CD4-positive, alpha-beta T cell treated with Interleukin-21 for 1 hour (primary cell): ENCODE measurements around the gene NACC2.
"Not testable (repeated sequence)": the region's sequence is repeated elsewhere in the genome, so short reads cannot be mapped to it uniquely, and the experiment has no call there.

Experiments used
- DNase-seq: peaks from one replicate; pipeline ENCODE4 v3.0.0-alpha.2; 2020

The NACC2 gene

GRCh38 chr9:135971111-135971766, 123.8 kb downstream of the NACC2 start:
- DNase-seq: no peak

- no peak for DNase-seq
Measured at GRCh38 chr9:135970128-135970815, 124.8 kb downstream of the NACC2 start.

- no peak for DNase-seq
Measured at GRCh38 chr9:135969064-135969683, 125.9 kb downstream of the NACC2 start.

GRCh38 chr9:135968601-135969000, 126.5 kb downstream of the NACC2 start:
- DNase-seq: no peak

GRCh38 chr9:135968083-135968476, 127.0 kb downstream of the NACC2 start:
- DNase-seq: no peak

GRCh38 chr9:135966916-135967260, 128.2 kb downstream of the NACC2 start:
- not testable (repeated sequence) for DNase-seq

GRCh38 chr9:135965124-135965756, 129.8 kb downstream of the NACC2 start:
- no peak for DNase-seq

GRCh38 chr9:135963938-135964337, 131.2 kb downstream of the NACC2 start:
- DNase-seq: no peak

- DNase-seq: no peak
Measured at GRCh38 chr9:135963338-135963737, 131.8 kb downstream of the NACC2 start.

- no peak for DNase-seq
Measured at GRCh38 chr9:135962696-135963307, 132.3 kb downstream of the NACC2 start.

- DNase-seq: no peak
Measured at GRCh38 chr9:135961811-135962695, 133.0 kb downstream of the NACC2 start.

GRCh38 chr9:135961277-135961715, 133.8 kb downstream of the NACC2 start, which contains the start of gene UBAC1:
Gene UBAC1 (minus strand): TSS chr9:135961373. CDS start chr9:135961162, 211 bp downstream.
- peak; percentile 95 for DNase-seq

- no peak for DNase-seq
Measured at GRCh38 chr9:135960411-135961276, 134.4 kb downstream of the NACC2 start.

GRCh38 chr9:135959814-135960213, 135.3 kb downstream of the NACC2 start:
- DNase-seq: no peak

GRCh38 chr9:135958485-135958884, 136.6 kb downstream of the NACC2 start:
- no peak for DNase-seq

- DNase-seq: no peak
Measured at GRCh38 chr9:135957431-135957830, 137.7 kb downstream of the NACC2 start.

GRCh38 chr9:135956802-135957174, 138.3 kb downstream of the NACC2 start:
- DNase-seq: no peak
